Measurements from ENCODE around the gene MTA3.

MTA3 gene

GRCh38 chr2:42532397-42532796 is 36.0 kb upstream of the MTA3 start:
- TF ChIP-seq CTCF (conservative IDR thresholded peaks at IDR 0.05; ENCODE audit: low read depth, low read length): no peak
- no peaks in the 10 kb centered on the region for H3K27me3 ChIP-seq (ENCODE audit: insufficient read depth, low read depth)

GRCh38 chr2:42537493-42537892 is 30.9 kb upstream of the MTA3 start:
- Histone ChIP-seq H3K4me3 (IDR thresholded peaks at IDR 0.05; ENCODE audit: insufficient read depth, low read depth, low read length) (no peak overlapping the region), H4K20me1 (ENCODE audit: insufficient read depth) (no peaks in the 10 kb centered on the region), H3K9ac (no peak overlapping the region), H3K27me3 (ENCODE audit: insufficient read depth, low read depth) (no peaks in the 10 kb centered on the region), H3K36me3 (ENCODE audit: insufficient read depth) (no peaks in the 10 kb centered on the region), H3K4me1 (ENCODE audit: low read depth, poor library complexity, severe bottlenecking) (no peaks in the 10 kb centered on the region), H3K4me2 (no peak overlapping the region), H3K27ac (no peak overlapping the region), H2AFZ (ENCODE audit: low read depth) (no peak overlapping the region), H3K79me2 (ENCODE audit: insufficient read depth, low read depth) (no peaks in the 10 kb centered on the region)
- no peak for TF ChIP-seq CTCF (conservative IDR thresholded peaks at IDR 0.05; ENCODE audit: low read depth, low read length)

More at GRCh38 chr2:42532397-42532796, 36.0 kb upstream of the MTA3 start:
- no peaks in the 10 kb centered on the region for H3K79me2 ChIP-seq (ENCODE audit: insufficient read depth, low read depth)
- H2AFZ ChIP-seq (ENCODE audit: low read depth): no peak overlapping the region
- H3K4me1 ChIP-seq (ENCODE audit: low read depth, poor library complexity, severe bottlenecking): no peaks in the 10 kb centered on the region
- H4K20me1 ChIP-seq (ENCODE audit: insufficient read depth): no peaks in the 10 kb centered on the region
- H3K36me3 ChIP-seq (ENCODE audit: insufficient read depth): no peaks in the 10 kb centered on the region
- H3K27ac ChIP-seq: no peak overlapping the region
- no peak overlapping the region for H3K4me2 ChIP-seq
- no peak overlapping the region for H3K9ac ChIP-seq
- no peak overlapping the region for H3K4me3 ChIP-seq (IDR thresholded peaks at IDR 0.05; ENCODE audit: insufficient read depth, low read depth, low read length)

GRCh38 chr2:42542871-42543270 is 25.6 kb upstream of the MTA3 start:
- Histone ChIP-seq H3K27ac (no peak overlapping the region), H3K79me2 (ENCODE audit: insufficient read depth, low read depth) (no peaks in the 10 kb centered on the region), H3K9ac (no peak overlapping the region), H2AFZ (ENCODE audit: low read depth) (no peak overlapping the region), H3K36me3 (ENCODE audit: insufficient read depth) (no peaks in the 10 kb centered on the region), H3K4me1 (ENCODE audit: low read depth, poor library complexity, severe bottlenecking) (no peaks in the 10 kb centered on the region), H3K27me3 (ENCODE audit: insufficient read depth, low read depth) (no peaks in the 10 kb centered on the region), H4K20me1 (ENCODE audit: insufficient read depth) (no peaks in the 10 kb centered on the region), H3K4me2 (no peak overlapping the region), H3K4me3 (IDR thresholded peaks at IDR 0.05; ENCODE audit: insufficient read depth, low read depth, low read length) (no peak overlapping the region)
- no peak for TF ChIP-seq CTCF (conservative IDR thresholded peaks at IDR 0.05; ENCODE audit: low read depth, low read length)

GRCh38 chr2:42545023-42545721 is 23.3 kb upstream of the MTA3 start:
- Histone ChIP-seq H3K4me1 (ENCODE audit: low read depth, poor library complexity, severe bottlenecking) (no peaks in the 10 kb centered on the region), H3K27ac (no peak overlapping the region), H3K36me3 (ENCODE audit: insufficient read depth) (no peaks in the 10 kb centered on the region), H3K9ac (no peak overlapping the region), H3K4me2 (no peak overlapping the region), H3K27me3 (ENCODE audit: insufficient read depth, low read depth) (no peaks in the 10 kb centered on the region), H3K4me3 (IDR thresholded peaks at IDR 0.05; ENCODE audit: insufficient read depth, low read depth, low read length) (no peak overlapping the region), H2AFZ (ENCODE audit: low read depth) (no peak overlapping the region), H3K79me2 (ENCODE audit: insufficient read depth, low read depth) (no peaks in the 10 kb centered on the region), H4K20me1 (ENCODE audit: insufficient read depth) (no peaks in the 10 kb centered on the region)
- TF ChIP-seq CTCF (conservative IDR thresholded peaks at IDR 0.05; ENCODE audit: low read depth, low read length): no peak
